GM21367 (cell line): ENCODE measurements around the gene MACROD1.

Source experiments
- ATAC-seq: cut with Tn5 transposase; IDR thresholded peaks from one replicate; pipeline ENCODE4 v1.9.1; 2021; ENCODE audit not compliant: unreplicated experiment

The MACROD1 gene

GRCh38 chr11:64114231-64114630, 51.7 kb downstream of the MACROD1 start:
- no peak for ATAC-seq

- ATAC-seq: no peak
Measured at GRCh38 chr11:64113462-64113780, 52.5 kb downstream of the MACROD1 start.

GRCh38 chr11:64112771-64113461, 53.0 kb downstream of the MACROD1 start:
- no peak for ATAC-seq

- no peak for ATAC-seq
Measured at GRCh38 chr11:64110465-64111375, 55.2 kb downstream of the MACROD1 start.

- no peak for ATAC-seq
Measured at GRCh38 chr11:64109332-64109731, 56.6 kb downstream of the MACROD1 start.

- no peak for ATAC-seq
Measured at GRCh38 chr11:64107303-64107702, 58.6 kb downstream of the MACROD1 start.

GRCh38 chr11:64104632-64105031, 61.3 kb downstream of the MACROD1 start:
- ATAC-seq: no peak

- no peak for ATAC-seq
Measured at GRCh38 chr11:64103277-64103985, 62.5 kb downstream of the MACROD1 start.

GRCh38 chr11:64102005-64102738, 63.7 kb downstream of the MACROD1 start:
- no peak for ATAC-seq

GRCh38 chr11:64101461-64101860, 64.5 kb downstream of the MACROD1 start:
- no peak for ATAC-seq

GRCh38 chr11:64100782-64101353, 65.0 kb downstream of the MACROD1 start:
- ATAC-seq: no peak

- no peak for ATAC-seq
Measured at GRCh38 chr11:64100360-64100759, 65.6 kb downstream of the MACROD1 start.

- no peak for ATAC-seq
Measured at GRCh38 chr11:64099436-64099835, 66.5 kb downstream of the MACROD1 start.

- no peak for ATAC-seq
Measured at GRCh38 chr11:64098318-64098831, 67.5 kb downstream of the MACROD1 start.

- ATAC-seq: no peak
Measured at GRCh38 chr11:64097468-64098317, 68.2 kb downstream of the MACROD1 start.

- no peak for ATAC-seq
Measured at GRCh38 chr11:64096835-64097234, 69.1 kb downstream of the MACROD1 start.

- no peak for ATAC-seq
Measured at GRCh38 chr11:64095949-64096348, 70.0 kb downstream of the MACROD1 start.

- no peak for ATAC-seq
Measured at GRCh38 chr11:64095273-64095817, 70.6 kb downstream of the MACROD1 start.
